GM12872 (cell line): ENCODE results near the gene CREBBP.

Experiments used
- CTCF ChIP-seq: IDR thresholded peaks from 3 replicates; pipeline ENCODE4 v1.5.1; 2011; ENCODE audit warnings: low read depth, mild to moderate bottlenecking, low read length, moderate library complexity; ENCODE audit not compliant: insufficient read depth

CREBBP gene

DNA sequence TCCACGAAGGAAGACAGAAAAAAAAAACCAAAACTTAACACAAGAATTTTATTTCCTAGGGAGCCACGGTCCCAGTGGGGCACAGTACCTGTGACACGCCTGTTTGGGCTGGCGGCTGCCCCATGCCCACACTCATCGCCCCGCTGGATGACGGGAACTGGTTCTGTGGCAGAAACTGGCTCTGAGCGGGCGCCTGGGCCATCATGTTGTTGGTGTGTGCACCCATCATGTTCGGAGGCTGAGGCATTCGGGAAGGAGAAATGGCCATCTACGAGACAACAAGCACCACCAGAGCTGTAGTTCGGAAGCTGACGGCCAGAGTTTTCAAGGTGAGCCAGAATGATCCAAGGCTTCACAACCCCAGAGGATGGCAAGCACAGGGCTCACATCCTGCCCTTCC lies 106.8 kb downstream of the CREBBP start:
- no peak for TF ChIP-seq CTCF

- TF ChIP-seq CTCF, result no peak
These were observed 109.0 kb downstream of the CREBBP start for GRCh38 chr16:3771513-3771912.

DNA sequence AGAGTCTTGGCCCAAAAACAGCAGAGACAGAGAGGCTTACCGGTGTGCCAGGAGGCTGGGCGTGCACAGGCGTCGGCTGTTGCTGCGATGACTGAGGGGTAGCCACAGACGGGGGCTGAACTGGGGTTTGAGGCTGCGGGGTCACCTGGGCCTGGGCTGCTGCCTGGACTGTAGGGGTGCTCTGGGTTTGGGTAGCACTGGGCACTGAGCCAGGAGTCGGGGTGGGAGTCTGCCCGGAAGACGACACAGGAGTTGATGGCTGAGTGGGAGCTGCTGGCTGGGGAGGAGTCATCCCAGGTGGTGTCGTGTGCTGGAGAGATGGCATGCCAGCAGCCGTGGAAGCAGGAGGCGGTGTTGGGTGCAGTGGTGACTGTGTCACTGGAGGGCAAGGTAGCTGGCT lies 110.0 kb downstream of the CREBBP start:
- no peak for TF ChIP-seq CTCF

- no peak for TF ChIP-seq CTCF
These were observed 110.6 kb downstream of the CREBBP start for GRCh38 chr16:3769942-3770341.

DNA sequence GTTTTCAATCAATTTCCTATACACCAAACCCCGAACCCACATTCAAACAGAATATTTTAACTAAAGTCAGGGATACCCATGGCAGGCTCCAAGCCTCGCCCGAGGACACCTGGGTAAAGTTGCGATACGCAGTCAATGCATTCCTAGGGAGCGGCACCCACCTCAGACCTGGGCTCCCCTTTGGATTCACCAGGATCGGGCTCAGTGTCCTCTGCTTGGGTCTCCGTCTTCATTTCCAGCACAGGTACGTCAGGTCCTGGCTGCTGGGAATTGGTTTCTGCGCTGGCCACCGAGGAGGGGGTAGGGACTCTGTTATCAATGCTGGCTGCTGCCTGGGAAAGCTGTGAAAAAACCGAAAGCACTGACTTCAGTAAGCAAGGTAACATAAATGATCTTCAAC lies 111.5 kb downstream of the CREBBP start:
- TF ChIP-seq CTCF, result no peak

DNA sequence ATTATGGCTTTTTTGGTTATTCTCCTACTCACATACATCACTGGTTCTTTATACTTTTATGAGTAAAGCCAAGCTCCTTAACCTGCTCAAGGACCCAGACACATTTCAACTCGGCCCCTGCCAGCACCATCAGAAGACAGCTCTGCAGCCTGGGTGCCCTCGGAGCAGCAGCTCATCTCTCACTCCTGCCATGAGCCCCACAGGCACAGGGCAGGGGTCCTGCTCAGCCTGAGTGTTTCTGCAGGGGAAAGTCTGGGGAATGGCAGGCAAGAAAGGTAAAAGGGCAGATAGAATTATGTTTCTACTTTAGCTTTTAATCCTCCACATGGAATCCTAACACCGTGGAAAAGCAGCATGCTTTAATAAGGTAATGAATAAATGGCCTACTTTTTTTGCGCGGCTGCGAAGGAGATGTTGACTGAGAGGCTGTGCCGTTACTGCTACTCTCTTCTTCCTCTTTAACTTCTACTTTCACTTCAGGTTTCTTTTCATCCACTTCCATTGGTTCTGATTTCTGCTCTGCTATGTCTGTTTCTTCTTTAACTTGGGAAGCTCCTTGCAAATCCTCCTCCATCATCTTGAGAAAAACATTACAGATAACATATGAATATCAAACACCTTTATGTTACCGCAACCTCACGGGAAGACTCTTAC lies 113.1 kb downstream of the CREBBP start:
- no peak for TF ChIP-seq CTCF

- no peak for TF ChIP-seq CTCF
These were observed 114.3 kb downstream of the CREBBP start for GRCh38 chr16:3766177-3766576.
